ENCODE data around the gene ABHD2.

ABHD2 gene

DNA sequence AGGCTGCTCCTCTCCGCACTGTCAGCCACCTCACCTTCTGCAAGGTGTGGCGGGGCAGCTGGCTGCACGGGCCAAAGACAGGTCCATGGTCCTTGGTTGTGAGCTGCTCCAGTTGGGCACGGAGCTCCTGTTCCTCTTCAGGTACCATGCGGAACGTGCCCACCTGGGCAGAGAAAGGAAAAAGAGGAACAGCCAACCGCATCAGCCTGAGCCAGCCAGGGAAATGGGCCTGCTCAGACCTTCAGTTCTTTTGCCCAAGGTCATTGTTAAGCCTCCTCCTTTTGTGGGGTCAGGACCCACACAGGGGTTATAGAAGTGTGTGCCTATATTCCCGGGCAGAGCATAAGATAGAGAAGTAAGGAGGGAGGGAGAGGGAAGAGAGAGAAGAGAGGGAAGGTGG lies 130.3 kb downstream of the ABHD2 start:
- Histone ChIP-seq H3K4me1 (ENCODE audit: control insufficient read depth, insufficient read depth, low read length) (no peaks in the 10 kb centered on the region), H3K36me3 (ENCODE audit: control insufficient read depth in 2 of 2, insufficient read depth in 1 of 2, low read length in 2 of 2) (no peaks in the 10 kb centered on the region), H3K4me3 (ENCODE audit: low read depth, low read length) (no peak overlapping the region), H3K27ac (ENCODE audit: extremely low read depth, low read depth, low read length) (no peak overlapping the region), H3K9me3 (ENCODE audit: control insufficient read depth, insufficient read depth, low read depth, low read length) (no peaks in the 10 kb centered on the region)
- ChIA-PET CTCF (interaction anchor here (1.0 to 4.4 kb wide), 2 partner anchors 12 to 13 kb away, joined by 3 to 24 read pairs; no protein-coding TSS in a partner anchor), POLR2A (interaction anchor here (0.6 kb wide), 1 partner anchor 28 kb away, joined by 4 read pairs; no protein-coding TSS in a partner anchor)
- TF ChIP-seq ZNF629 (tag by site-specific recombination; IDR thresholded peaks at IDR 0.05) (no peak), SCRT1 (tag by site-specific recombination; IDR thresholded peaks at IDR 0.05; ENCODE audit: borderline replicate concordance) (no peak), ZNF571 (tag by site-specific recombination; IDR thresholded peaks at IDR 0.05) (no peak), ZNF423 (tag by site-specific recombination; IDR thresholded peaks at IDR 0.05) (no peak), ZNF654 (tag by site-specific recombination; IDR thresholded peaks at IDR 0.05; ENCODE audit: low read depth) (no peak)

DNA sequence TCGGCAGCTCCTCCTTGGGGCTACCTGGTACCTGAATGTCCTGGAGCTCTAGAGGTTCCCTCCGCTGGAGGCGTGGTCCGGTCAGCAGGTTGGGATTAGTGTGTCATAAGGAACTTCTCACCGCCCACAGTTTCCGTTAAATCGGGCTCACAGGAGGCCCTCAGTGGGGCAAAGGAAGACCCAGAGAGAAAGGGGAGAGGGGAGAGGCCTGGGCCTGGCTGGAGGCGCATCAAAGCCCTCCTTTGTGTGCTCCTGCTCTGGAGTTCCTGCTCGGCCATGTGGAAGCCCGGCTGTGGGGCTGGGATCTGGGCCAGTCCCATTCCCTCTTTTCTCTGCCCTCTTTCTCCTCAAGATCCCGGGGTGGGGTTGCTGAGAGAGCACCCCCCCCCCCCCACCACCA lies 133.3 kb downstream of the ABHD2 start, which contains the start of gene RLBP1:
Gene RLBP1, minus strand, starts transcription at position 37 of the 400 bp plus-strand sequence. CDS start 2,604 bp downstream, outside the sequence.
- Histone ChIP-seq H3K4me3 (ENCODE audit: low read depth, low read length) (no peak within 1 kb of the TSS), H3K4me1 (ENCODE audit: control insufficient read depth, insufficient read depth, low read length) (no peaks in the 10 kb centered on the region), H3K27ac (ENCODE audit: extremely low read depth, low read depth, low read length) (no peak within 1 kb of the TSS), H3K36me3 (ENCODE audit: control insufficient read depth in 2 of 2, insufficient read depth in 1 of 2, low read length in 2 of 2) (no peaks in the 10 kb centered on the region), H3K9me3 (ENCODE audit: control insufficient read depth, insufficient read depth, low read depth, low read length) (no peaks in the 10 kb centered on the region)
- no peak for TF ChIP-seq ZNF24 (tag by site-specific recombination; IDR thresholded peaks at IDR 0.05)
- TF ChIP-seq ZNF416 (tag by site-specific recombination; IDR thresholded peaks at IDR 0.05): no peak
- no peak for TF ChIP-seq ZFHX2 (tag by site-specific recombination; conservative IDR thresholded peaks at IDR 0.05)
- TF ChIP-seq ZNF600 (tag by site-specific recombination; IDR thresholded peaks at IDR 0.05): no peak
- TF ChIP-seq, protein P1, sequence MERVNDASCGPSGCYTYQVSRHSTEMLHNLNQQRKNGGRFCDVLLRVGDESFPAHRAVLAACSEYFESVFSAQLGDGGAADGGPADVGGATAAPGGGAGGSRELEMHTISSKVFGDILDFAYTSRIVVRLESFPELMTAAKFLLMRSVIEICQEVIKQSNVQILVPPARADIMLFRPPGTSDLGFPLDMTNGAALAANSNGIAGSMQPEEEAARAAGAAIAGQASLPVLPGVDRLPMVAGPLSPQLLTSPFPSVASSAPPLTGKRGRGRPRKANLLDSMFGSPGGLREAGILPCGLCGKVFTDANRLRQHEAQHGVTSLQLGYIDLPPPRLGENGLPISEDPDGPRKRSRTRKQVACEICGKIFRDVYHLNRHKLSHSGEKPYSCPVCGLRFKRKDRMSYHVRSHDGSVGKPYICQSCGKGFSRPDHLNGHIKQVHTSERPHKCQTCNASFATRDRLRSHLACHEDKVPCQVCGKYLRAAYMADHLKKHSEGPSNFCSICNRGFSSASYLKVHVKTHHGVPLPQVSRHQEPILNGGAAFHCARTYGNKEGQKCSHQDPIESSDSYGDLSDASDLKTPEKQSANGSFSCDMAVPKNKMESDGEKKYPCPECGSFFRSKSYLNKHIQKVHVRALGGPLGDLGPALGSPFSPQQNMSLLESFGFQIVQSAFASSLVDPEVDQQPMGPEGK (tag by site-specific recombination; IDR thresholded peaks at IDR 0.05): no peak
- no peak for TF ChIP-seq ZSCAN16 (tag by site-specific recombination; IDR thresholded peaks at IDR 0.05)
- no peak for TF ChIP-seq ZNF214 (tag by site-specific recombination; IDR thresholded peaks at IDR 0.05; ENCODE audit: borderline replicate concordance)
- TF ChIP-seq, protein P2, sequence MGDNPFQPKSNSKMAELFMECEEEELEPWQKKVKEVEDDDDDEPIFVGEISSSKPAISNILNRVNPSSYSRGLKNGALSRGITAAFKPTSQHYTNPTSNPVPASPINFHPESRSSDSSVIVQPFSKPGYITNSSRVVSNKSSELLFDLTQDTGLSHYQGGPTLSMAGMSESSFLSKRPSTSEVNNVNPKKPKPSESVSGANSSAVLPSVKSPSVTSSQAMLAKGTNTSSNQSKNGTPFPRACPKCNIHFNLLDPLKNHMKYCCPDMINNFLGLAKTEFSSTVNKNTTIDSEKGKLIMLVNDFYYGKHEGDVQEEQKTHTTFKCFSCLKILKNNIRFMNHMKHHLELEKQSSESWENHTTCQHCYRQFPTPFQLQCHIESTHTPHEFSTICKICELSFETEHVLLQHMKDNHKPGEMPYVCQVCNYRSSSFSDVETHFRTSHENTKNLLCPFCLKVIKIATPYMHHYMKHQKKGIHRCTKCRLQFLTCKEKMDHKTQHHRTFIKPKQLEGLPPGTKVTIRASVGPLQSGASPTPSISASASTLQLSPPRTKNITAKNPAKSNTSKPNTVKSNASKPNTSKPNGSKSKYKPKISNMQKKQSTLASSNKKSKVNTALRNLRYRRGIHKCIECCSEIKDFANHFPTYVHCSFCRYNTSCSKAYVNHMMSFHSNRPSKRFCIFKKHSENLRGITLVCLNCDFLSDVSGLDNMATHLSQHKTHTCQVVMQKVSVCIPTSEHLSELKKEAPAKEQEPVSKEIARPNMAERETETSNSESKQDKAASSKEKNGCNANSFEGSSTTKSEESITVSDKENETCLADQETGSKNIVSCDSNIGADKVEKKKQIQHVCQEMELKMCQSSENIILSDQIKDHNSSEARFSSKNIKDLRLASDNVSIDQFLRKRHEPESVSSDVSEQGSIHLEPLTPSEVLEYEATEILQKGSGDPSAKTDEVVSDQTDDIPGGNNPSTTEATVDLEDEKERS (tag by site-specific recombination; IDR thresholded peaks at IDR 0.05): no peak
- no peak for TF ChIP-seq HOXA7 (CRISPR knock-in tag; IDR thresholded peaks at IDR 0.05; ENCODE audit: borderline replicate concordance)
- TF ChIP-seq MYNN (tag by site-specific recombination; IDR thresholded peaks at IDR 0.05; ENCODE audit: borderline replicate concordance): no peak
- TF ChIP-seq, protein P3, sequence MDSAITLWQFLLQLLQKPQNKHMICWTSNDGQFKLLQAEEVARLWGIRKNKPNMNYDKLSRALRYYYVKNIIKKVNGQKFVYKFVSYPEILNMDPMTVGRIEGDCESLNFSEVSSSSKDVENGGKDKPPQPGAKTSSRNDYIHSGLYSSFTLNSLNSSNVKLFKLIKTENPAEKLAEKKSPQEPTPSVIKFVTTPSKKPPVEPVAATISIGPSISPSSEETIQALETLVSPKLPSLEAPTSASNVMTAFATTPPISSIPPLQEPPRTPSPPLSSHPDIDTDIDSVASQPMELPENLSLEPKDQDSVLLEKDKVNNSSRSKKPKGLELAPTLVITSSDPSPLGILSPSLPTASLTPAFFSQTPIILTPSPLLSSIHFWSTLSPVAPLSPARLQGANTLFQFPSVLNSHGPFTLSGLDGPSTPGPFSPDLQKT (IDR thresholded peaks at IDR 0.05; ENCODE audit: borderline replicate concordance, low read depth, low read length): no peak
- no peak for TF ChIP-seq ZNF248 (tag by site-specific recombination; IDR thresholded peaks at IDR 0.05)
- TF ChIP-seq, protein P4, sequence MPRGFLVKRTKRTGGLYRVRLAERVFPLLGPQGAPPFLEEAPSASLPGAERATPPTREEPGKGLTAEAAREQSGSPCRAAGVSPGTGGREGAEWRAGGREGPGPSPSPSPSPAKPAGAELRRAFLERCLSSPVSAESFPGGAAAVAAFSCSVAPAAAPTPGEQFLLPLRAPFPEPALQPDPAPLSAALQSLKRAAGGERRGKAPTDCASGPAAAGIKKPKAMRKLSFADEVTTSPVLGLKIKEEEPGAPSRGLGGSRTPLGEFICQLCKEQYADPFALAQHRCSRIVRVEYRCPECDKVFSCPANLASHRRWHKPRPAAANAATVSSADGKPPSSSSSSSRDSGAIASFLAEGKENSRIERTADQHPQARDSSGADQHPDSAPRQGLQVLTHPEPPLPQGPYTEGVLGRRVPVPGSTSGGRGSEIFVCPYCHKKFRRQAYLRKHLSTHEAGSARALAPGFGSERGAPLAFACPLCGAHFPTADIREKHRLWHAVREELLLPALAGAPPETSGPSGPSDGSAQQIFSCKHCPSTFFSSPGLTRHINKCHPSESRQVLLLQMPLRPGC (tag by site-specific recombination; IDR thresholded peaks at IDR 0.05): no peak
- TF ChIP-seq ZNF510 (tag by site-specific recombination; IDR thresholded peaks at IDR 0.05; ENCODE audit: insufficient replicate concordance): no peak
- TF ChIP-seq ZNF114 (tag by site-specific recombination; IDR thresholded peaks at IDR 0.05): no peak
- CTCF ChIA-PET: interaction anchor here (0.6 to 2.5 kb wide), 2 partner anchors 15 to 664 kb away, joined by 3 to 18 read pairs; no protein-coding TSS in a partner anchor
- POLR2A ChIA-PET: no interaction called here

Measured in HEK293 (cell line).